ENCODE results near the gene FBXO42.

FBXO42 gene

GRCh38 chr1:16199700-16200099, 152.6 kb downstream of the FBXO42 start:
- no peak for FAIRE-seq

- no peak for FAIRE-seq
Observed at GRCh38 chr1:16199157-16199501, 153.2 kb downstream of the FBXO42 start.

GRCh38 chr1:16198444-16199156, 153.7 kb downstream of the FBXO42 start:
- FAIRE-seq, result no peak

GRCh38 chr1:16196874-16197273, 155.4 kb downstream of the FBXO42 start:
- FAIRE-seq, result no peak
